ENCODE data around the gene PCP4L1. TPM values are rescaled to one million over a fixed set of nuclear protein-coding genes. Genes with fewer than 3 reads are reported as not detected.

The PCP4L1 gene
- total RNA-seq, 6 donors from 2014 or later, result 1.0 to 8.1 (median 5.0) TPM

- TF ChIP-seq, protein P1, sequence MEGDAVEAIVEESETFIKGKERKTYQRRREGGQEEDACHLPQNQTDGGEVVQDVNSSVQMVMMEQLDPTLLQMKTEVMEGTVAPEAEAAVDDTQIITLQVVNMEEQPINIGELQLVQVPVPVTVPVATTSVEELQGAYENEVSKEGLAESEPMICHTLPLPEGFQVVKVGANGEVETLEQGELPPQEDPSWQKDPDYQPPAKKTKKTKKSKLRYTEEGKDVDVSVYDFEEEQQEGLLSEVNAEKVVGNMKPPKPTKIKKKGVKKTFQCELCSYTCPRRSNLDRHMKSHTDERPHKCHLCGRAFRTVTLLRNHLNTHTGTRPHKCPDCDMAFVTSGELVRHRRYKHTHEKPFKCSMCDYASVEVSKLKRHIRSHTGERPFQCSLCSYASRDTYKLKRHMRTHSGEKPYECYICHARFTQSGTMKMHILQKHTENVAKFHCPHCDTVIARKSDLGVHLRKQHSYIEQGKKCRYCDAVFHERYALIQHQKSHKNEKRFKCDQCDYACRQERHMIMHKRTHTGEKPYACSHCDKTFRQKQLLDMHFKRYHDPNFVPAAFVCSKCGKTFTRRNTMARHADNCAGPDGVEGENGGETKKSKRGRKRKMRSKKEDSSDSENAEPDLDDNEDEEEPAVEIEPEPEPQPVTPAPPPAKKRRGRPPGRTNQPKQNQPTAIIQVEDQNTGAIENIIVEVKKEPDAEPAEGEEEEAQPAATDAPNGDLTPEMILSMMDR (IDR thresholded peaks at IDR 0.05), result no peak
- TF ChIP-seq POLR2AphosphoS5 (IDR thresholded peaks at IDR 0.05) (no peak), POLR2A (IDR thresholded peaks at IDR 0.05) (no peak), EP300 (IDR thresholded peaks at IDR 0.05) (no peak)
- no peak for ATAC-seq (ENCODE audit: low FRiP score in 2 of 2)
- Histone ChIP-seq H3K27ac (no peak overlapping the region), H3K36me3 (peaks cover 33 to 96% (median 68%) of the 10 kb centered on the region in 4 donors), H3K4me3 (no peak overlapping the region), H3K4me1 (no peaks in the 10 kb centered on the region), H3K27me3 (no peaks in the 10 kb centered on the region), H3K9me3 (no peaks in the 10 kb centered on the region)
- WGBS, 2 donors, result 87 to 99% methylated on average over 4 of the region's 4 CpGs
- no peak for DNase-seq
Measured at GRCh38 chr1:161330346-161330745, 71.8 kb downstream of the PCP4L1 start.

GRCh38 chr1:161333166-161333565 lies 74.6 kb downstream of the PCP4L1 start:
- Histone ChIP-seq H3K27ac (no peak overlapping the region), H3K27me3 (no peaks in the 10 kb centered on the region), H3K36me3 (peaks cover 30 to 92% (median 55%) of the 10 kb centered on the region in 4 donors), H3K4me3 (no peak overlapping the region), H3K9me3 (no peaks in the 10 kb centered on the region), H3K4me1 (no peaks in the 10 kb centered on the region)
- 94 to 95% methylated on average over 9 of the region's 9 CpGs for WGBS, 2 donors
- ATAC-seq (ENCODE audit: low FRiP score in 2 of 2) (no peak), DNase-seq (no peak)
- TF ChIP-seq EP300 (IDR thresholded peaks at IDR 0.05) (no peak), POLR2AphosphoS5 (IDR thresholded peaks at IDR 0.05) (no peak), POLR2A (IDR thresholded peaks at IDR 0.05) (no peak)
- TF ChIP-seq, protein P1 (IDR thresholded peaks at IDR 0.05), result no peak

Other genes with a start within 250 kb of the PCP4L1 start
- 100 to 1,000 TPM in 5 of 6 donors, 10 to 100 TPM in 1; 99.0 to 209 (median 172) TPM for gene F11R, start 237.6 kb upstream of the PCP4L1 start, total RNA-seq
- 100 to 1,000 TPM in 4 of 6 donors, 10 to 100 TPM in 2; 56.2 to 170 (median 113) TPM for gene TSTD1, start 219.8 kb upstream of the PCP4L1 start, total RNA-seq
- gene USF1, start 212.8 kb upstream of the PCP4L1 start, total RNA-seq, result 100 to 1,000 TPM in 1 of 6 donors, 10 to 100 TPM in 5; 78.2 to 151 (median 84.2) TPM
- gene ARHGAP30, start 188.9 kb upstream of the PCP4L1 start, total RNA-seq, result 10 to 100 TPM; 26.8 to 69.9 (median 51.2) TPM
- gene NECTIN4, start 169.2 kb upstream of the PCP4L1 start, total RNA-seq, result 10 to 100 TPM in 4 of 6 donors, 1 to 10 TPM in 2; 5.2 to 19.9 (median 12.1) TPM
- 10 to 100 TPM in 1 of 6 donors, 1 to 10 TPM in 4, not detected in 1; 6.5 to 12.3 (median 7.4) TPM for gene KLHDC9, start 160.4 kb upstream of the PCP4L1 start, total RNA-seq
- gene PFDN2, start 140.7 kb upstream of the PCP4L1 start, total RNA-seq, result 10 to 100 TPM; 17.8 to 55.9 (median 41.4) TPM
- gene NIT1, start 140.6 kb upstream of the PCP4L1 start, total RNA-seq, result 10 to 100 TPM; 21.2 to 62.9 (median 40.7) TPM
- gene DEDD, start 126.1 kb upstream of the PCP4L1 start, total RNA-seq, result 10 to 100 TPM; 26.7 to 45.1 (median 35.1) TPM
- 10 to 100 TPM; 32.5 to 95.6 (median 75.6) TPM for gene UFC1, start 104.8 kb upstream of the PCP4L1 start, total RNA-seq
- gene USP21, start 99.2 kb upstream of the PCP4L1 start, total RNA-seq, result 10 to 100 TPM; 14.1 to 48.2 (median 21.8) TPM
- gene PPOX, start 92.3 kb upstream of the PCP4L1 start, total RNA-seq, result 10 to 100 TPM; 19.5 to 48.2 (median 26.6) TPM
- 10 to 100 TPM; 12.3 to 37.1 (median 27.2) TPM for gene B4GALT3, start 81.2 kb upstream of the PCP4L1 start, total RNA-seq
- gene ADAMTS4, start 59.7 kb upstream of the PCP4L1 start, total RNA-seq, result 10 to 100 TPM in 1 of 6 donors, 1 to 10 TPM in 4, under 1 TPM in 1; 0.91 to 18.6 (median 3.0) TPM
- gene NDUFS2, start 56.4 kb upstream of the PCP4L1 start, total RNA-seq, result 100 to 1,000 TPM in 2 of 6 donors, 10 to 100 TPM in 4; 65.7 to 194 (median 84.4) TPM
- gene FCER1G, start 43.5 kb upstream of the PCP4L1 start, total RNA-seq, result 100 to 1,000 TPM in 5 of 6 donors, 10 to 100 TPM in 1; 75.4 to 233 (median 176) TPM
- 1 to 10 TPM in 2 of 6 donors, not detected in 4; 2.5 to 3.7 TPM for gene APOA2, start 35.1 kb upstream of the PCP4L1 start, total RNA-seq
- 10 to 100 TPM in 3 of 6 donors, 1 to 10 TPM in 3; 3.1 to 14.4 (median 9.9) TPM for gene TOMM40L, start 32.7 kb upstream of the PCP4L1 start, total RNA-seq
- gene NR1I3, start 20.5 kb upstream of the PCP4L1 start, total RNA-seq, result not detected
- gene MPZ, start 51.2 kb downstream of the PCP4L1 start, total RNA-seq, result 1 to 10 TPM; 1.5 to 6.9 (median 4.0) TPM
- gene SDHC, start 55.6 kb downstream of the PCP4L1 start, total RNA-seq, result 100 to 1,000 TPM in 2 of 6 donors, 10 to 100 TPM in 4; 17.7 to 159 (median 66.7) TPM
- gene CFAP126, start 109.1 kb downstream of the PCP4L1 start, total RNA-seq, result 1 to 10 TPM in 4 of 6 donors, under 1 TPM in 1, not detected in 1; 0.37 to 9.5 (median 4.0) TPM
- 100 to 1,000 TPM in 4 of 6 donors, 10 to 100 TPM in 2; 94.6 to 273 (median 160) TPM for gene FCGR2A, start 246.7 kb downstream of the PCP4L1 start, total RNA-seq